ENCODE results near the gene GPR39.
A peak's percentile ranks its signal among the peaks of the same experiment; 100 is the strongest.
"Not testable (repeated sequence)": the region's sequence is repeated elsewhere in the genome, so short reads cannot be mapped to it uniquely, and the experiment has no call there.

The GPR39 gene

GRCh38 chr2:132489150-132489549, 72.5 kb downstream of the GPR39 start:
- no peak for DNase-seq (ENCODE audit: low read depth in 4 of 4, low spot score in 1 of 4)

DNA sequence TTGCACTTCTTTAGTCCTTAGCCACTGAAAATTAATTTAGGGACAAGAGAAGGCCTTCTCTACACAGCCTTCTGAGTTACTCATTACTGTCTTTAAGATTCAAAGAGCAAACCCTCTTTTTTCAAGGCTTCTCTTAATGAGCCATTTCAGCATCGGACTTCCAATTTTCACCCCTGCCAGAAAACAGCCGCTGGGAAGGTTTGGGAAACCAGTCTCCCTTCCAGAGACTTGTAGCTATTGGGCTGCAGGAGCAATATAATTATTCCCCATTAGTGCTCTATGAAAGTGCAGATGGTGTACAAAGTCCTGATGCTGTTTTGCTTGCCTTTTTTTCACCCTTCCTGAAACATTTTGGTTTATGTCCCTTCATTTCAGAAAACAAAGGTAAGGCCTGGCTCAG, 79.3 kb downstream of the GPR39 start:
- no peak for DNase-seq (ENCODE audit: low read depth in 4 of 4, low spot score in 1 of 4)

GRCh38 chr2:132496555-132496954, 80.0 kb downstream of the GPR39 start:
- no peak for DNase-seq (ENCODE audit: low read depth in 4 of 4, low spot score in 1 of 4)

DNA sequence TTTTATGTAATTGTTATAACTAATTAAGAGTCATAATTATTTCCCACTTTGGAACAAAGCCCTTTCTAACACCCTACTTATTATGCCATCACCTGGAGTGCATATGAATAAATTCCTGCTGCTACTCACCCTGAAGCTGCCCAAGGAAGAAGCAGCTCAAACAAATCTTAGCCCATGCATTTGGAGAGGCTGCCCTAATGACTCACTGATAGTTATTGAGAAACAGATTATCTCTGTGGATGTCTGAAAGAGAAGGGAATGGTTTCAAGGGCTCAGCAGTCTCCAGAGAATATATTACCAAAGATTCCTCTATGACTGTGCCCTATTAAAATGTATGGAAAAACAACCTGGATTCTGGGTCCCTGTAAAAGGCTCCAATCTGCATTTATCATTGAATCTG, 81.0 kb downstream of the GPR39 start:
- no peak for DNase-seq (ENCODE audit: low read depth in 4 of 4, low spot score in 1 of 4)

- DNase-seq (ENCODE audit: low read depth in 4 of 4, low spot score in 1 of 4) = no peak
Observed at GRCh38 chr2:132503701-132504100, 87.1 kb downstream of the GPR39 start.

DNA sequence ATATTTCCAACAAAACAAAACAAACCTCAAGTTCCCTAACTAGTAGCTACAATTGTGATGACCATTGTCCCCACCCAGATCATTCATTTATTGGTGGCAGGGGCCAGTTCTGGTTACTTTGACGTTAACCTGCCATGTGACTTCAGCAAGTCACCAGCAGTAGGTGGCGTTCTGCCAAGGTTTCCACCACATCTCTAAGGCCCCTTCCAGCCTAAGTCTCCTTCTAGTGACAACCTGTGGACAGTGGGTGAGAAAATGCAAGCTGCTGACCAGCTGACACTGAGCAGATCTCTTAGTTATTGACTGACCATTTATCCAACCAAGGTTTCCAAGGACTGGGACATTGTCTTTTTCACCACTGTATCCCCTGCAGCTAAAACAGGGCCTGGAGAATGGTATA, 98.4 kb downstream of the GPR39 start:
- DNase-seq (ENCODE audit: low read depth in 4 of 4, low spot score in 1 of 4) = no peak

DNA sequence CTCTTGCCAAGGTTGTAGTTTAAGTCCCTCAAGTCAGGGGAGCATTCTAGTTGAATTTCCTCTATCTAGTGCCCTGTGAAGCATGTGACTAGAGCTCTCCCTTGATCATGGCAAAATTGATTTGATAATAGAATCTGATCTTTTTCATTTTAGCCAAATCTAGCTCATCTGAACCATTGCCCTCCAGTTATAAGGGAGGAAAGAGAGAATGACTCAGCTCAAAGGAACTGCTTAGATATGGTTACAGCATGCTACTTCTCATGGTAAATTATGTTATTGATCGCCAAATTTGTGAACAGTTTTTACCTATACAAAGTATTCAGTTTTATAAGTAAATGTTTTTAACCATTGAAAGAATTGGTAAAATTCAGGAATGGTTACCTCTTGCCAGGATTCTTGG, 100.8 kb downstream of the GPR39 start:
- DNase-seq (ENCODE audit: low read depth in 4 of 4, low spot score in 1 of 4) = no peak

DNA sequence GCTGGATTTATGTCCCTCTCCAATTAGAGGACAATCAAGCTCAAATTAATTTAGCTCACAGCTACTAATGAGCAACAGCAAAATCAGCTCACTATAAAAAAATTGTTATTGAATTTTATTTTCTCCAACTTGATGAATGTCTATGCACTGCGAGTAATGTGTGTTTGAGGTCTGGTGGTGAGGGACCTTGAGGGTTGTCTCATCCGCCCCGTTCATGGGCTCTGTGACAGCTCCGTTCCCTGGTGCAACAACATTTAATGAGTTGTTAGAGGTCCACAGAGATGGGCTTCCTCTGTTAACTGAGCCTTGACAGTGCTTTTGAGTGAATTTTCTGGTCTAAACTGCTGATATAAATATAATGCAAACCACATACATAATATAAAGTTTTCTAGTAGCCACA, 101.7 kb downstream of the GPR39 start:
- DNase-seq (ENCODE audit: low read depth in 4 of 4, low spot score in 1 of 4) = no peak

- no peak for DNase-seq (ENCODE audit: low read depth in 4 of 4, low spot score in 1 of 4)
Observed at GRCh38 chr2:132519566-132519965, 103.0 kb downstream of the GPR39 start.

DNA sequence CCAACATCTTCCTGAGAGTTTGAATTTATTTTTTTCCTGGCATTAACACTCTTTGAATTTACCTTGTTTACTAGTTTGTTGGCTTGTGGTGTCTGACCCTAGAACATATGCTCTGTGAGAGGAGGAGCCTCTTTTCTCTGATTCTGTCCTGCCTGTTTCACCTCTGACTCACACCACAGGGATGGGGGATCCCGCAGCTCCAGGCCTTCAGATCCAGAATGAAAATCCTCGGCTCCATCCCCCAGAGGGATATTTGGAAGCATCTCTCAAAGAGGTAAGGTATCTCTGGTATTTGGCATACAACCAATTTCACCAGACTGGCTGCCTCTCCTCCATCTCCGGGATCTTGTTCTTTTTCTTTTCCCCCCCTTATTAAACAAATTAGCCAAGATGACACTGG, 104.7 kb downstream of the GPR39 start:
- no peak for DNase-seq (ENCODE audit: low read depth in 4 of 4, low spot score in 1 of 4)

GRCh38 chr2:132522901-132523300, 106.3 kb downstream of the GPR39 start:
- DNase-seq (ENCODE audit: low read depth in 4 of 4, low spot score in 1 of 4) = no peak

DNA sequence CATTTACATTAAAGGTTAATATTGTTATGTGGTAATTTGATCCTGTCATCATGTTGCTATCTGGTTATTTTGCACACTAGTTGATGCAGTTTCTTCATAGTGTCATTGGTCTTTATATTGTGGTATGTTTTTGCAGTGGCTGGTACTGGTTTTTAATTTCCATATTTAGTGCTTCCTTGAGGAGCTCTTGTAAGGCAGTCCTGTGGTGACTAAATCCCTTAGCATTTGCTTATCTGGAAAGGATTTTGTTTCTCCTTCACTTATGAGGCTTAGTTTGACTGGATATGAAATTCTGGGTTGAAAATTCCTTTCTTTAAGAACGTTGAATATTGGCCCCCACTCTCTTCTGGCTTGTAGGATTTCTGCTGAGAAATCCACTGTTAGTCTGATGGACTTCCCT, 120.5 kb downstream of the GPR39 start:
- DNase-seq (ENCODE audit: low read depth in 4 of 4, low spot score in 1 of 4) = not testable (repeated sequence)

- DNase-seq (ENCODE audit: low read depth in 4 of 4, low spot score in 1 of 4) = no peak
Observed at GRCh38 chr2:132538331-132538855, 121.8 kb downstream of the GPR39 start.

DNA sequence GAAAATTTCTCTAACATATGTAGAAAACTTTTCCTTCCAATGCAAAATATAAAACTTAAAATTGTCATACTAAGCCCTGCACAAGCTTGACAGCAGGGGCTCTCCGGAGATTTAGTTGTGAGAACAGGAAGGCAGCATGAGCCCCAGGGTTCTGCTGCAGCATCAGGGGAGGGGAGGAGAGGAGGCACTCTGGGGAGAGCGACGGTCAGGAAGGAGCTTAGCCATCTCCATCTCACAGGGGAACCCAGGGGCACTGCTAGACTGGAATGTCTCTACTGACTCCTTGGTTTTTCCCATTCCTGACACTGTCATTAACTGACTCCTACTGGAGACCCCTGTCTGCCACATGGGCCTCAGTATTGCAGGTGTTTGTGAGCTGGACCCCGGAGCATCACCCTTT, 123.6 kb downstream of the GPR39 start:
- no peak for DNase-seq (ENCODE audit: low read depth in 4 of 4, low spot score in 1 of 4)

DNA sequence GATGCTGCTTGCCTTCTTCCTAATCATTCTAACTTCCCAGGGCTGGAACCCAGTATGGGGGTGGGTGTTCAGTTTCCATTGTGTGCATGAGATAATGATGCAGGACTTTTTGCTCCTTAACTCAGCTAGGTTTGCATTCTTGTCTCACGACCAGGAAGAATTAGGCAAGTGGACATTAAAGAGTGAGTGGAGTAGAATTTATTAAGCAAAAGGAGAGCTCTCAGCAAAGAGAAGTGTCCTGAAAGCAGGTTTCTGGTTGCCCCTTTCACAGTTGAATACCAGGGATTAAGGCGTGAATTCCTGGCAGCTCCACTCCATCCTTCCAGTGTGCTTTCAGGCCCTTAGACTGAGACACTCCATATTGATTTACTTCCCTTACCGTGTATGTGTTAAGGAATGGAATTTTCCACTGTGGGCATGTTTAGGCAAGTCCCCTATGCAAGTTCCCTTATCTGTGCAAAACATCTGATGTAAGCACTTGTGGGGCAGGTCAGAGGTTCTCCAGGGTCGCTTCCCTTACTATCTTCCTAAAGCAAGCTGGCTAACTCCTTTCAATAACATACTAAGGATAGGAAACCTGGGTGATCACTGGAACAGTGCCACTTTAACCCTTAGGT, 126.5 kb downstream of the GPR39 start:
- no peak for DNase-seq (ENCODE audit: low read depth in 4 of 4, low spot score in 1 of 4)

DNA sequence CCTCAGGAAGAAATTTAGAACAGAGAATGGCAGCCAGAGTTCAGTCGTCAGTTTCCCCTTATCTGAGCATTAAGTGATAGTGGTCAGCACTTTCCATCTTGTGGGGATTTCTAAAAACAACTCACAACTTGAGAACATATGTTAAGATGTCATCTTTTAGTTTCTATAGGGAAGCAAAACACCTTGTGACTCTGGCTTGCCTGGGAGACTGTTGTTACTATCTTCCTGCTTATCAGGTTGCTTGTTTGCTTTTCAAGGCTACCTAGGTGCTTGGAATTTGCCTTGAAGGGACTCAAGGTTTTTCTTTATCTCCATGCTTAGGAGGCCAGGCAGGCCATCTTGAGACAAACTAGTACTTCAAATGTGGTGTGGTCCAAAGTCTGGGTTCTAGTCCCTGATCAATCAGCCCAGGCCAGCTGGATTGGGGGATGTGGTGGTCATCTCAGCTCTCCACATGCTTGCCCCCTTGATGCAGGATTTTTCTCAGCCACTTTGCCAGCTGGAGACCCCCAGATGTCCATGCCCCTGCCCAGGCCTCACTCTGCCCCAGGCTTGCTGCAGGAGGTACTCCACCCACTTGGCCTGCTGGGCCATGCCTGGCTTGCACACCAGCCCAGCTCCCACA, 127.5 kb downstream of the GPR39 start:
- DNase-seq (ENCODE audit: low read depth in 4 of 4, low spot score in 1 of 4) = no peak

DNA sequence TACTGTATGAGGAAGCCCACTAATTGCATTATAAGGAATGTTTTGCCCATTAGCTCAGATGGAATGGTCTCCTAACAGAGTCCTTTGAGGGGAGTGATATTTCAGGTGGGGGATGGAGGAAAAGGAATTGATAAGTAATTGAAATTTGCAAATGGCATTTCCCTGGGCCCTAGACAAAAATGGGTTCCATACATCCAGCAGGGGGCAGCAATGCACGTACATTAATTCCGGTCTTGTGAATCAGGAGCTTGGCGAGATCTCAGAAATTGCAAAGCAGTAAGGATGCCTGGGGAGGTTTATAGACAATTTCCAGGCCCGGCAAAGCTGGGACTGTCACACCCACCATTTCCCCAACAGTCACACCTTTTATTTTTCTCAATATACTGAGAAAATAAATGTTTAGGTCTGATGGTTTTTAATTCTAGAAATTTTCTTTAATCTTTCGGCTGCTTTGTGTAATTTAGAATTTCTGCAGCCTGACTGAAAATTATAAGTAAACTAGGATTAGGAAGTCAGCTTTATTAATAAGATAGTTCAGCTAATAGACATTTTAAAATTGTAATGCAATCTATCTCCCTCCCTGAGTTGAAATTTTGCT, 130.6 kb downstream of the GPR39 start:
- peak in 3 of 4 experiments; percentile 6 to 26 (median 19) for DNase-seq (ENCODE audit: low read depth in 4 of 4, low spot score in 1 of 4)

DNA sequence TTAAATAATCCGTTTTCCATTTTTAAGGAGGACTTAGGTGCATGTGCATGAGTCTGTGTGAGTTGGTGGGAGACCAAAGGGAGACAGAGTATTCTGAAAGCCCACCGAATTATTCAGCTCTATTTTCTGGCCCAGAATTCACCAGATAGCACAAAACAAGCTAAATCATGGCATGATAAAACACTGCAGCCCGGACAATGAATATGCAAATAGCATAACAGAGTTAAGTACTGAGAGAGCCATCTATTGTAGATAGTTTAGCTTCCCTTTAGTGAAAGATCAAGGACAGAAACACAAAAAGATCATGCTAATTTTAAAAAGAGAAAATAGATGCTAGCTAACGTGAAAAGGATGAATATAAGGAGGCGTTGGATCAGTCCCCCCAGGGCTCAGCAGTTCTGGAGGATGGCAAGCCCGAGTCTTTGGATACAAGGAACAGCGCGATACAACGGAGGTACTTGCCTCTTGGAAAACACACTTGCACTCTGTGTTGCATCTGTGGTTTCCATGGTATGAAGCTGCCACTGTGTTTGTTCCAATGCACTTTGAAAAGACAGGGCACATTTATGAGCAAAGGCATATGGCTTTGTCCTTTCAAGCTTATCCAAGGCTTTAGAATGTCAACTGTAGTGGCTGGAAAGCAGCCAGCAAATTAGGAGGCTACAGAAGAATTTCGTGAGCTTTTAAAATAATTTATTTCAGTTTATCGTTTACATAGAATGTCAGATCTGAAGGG, 133.5 kb downstream of the GPR39 start:
- DNase-seq (ENCODE audit: low read depth in 4 of 4, low spot score in 1 of 4) = no peak

DNA sequence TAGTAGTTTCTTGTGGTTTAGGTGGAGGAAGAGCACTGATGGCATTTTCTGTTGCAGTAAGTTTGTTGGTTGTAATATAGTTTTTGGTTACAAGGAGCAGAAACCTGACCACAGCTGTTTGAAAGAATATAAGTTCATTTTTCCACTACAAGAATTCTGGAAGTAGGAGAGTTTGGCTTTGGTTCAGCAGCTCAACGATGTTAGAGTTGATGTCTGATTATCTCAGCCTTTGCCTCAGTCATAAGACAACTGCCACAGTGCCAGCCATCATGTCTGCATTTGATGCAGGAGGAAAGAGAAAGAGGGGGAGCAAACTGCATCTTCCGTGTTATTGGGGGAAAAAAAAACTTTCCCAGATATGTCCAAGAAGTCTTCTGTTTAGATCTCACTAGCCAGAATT, 134.3 kb downstream of the GPR39 start:
- DNase-seq (ENCODE audit: low read depth in 4 of 4, low spot score in 1 of 4) = no peak

- no peak for DNase-seq (ENCODE audit: low read depth in 4 of 4, low spot score in 1 of 4)
Observed at GRCh38 chr2:132557694-132558093, 141.1 kb downstream of the GPR39 start.

GRCh38 chr2:132559326-132559725, 142.7 kb downstream of the GPR39 start:
- DNase-seq (ENCODE audit: low read depth in 4 of 4, low spot score in 1 of 4) = no peak

DNA sequence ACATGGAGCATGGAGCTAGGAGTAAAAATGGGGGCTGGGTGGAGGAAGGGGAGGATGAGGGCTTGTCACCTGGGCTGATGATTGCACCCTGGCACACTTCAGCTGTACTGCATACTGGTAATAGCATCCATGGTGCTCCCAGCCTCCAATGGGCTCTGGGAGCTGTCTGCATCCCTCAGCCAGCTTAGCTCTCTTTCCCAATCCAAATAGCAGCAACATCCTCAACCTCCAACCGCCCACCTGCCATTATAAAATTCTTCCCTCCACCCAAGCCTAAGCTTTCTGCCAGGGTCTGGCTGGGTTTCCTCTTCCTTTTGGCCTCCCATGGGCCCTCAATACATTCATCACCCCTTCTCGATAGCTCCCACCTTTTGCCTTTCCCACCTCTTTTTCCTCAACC, 143.3 kb downstream of the GPR39 start:
- no peak for DNase-seq (ENCODE audit: low read depth in 4 of 4, low spot score in 1 of 4)

Data from stimulated activated CD4-positive, alpha-beta T cell treated with anti-CD3 and anti-CD28 coated beads, Interleukin-1b, Interleukin-23, amount 100 ng/mL, for 24 hours (primary cell).